ENCODE measurements around the gene KCNA2.

The KCNA2 gene

GRCh38 chr1:110628323-110629105, 22.4 kb upstream of the KCNA2 start:
- DNase-seq: no peak

- DNase-seq: no peak
These were observed 21.6 kb upstream of the KCNA2 start for GRCh38 chr1:110627764-110628163.

DNA sequence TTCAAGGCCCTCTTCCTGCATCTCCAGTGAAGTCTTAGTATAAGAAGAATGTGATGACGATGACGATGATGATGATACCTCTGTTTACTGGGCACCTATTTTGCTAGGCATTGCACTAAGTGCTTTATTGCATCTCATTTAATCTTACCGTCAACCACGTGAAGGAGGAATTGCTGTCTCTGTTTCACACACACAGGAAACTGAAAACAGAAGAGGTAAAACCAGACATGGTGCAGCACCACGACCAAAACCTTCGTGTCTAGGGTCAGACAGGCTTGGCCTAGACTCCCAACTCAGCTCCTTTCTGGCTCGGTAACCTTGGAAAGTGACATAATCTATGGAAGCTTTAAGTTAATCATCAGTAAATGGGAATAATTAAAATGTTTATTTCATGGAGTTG, 20.7 kb upstream of the KCNA2 start:
- DNase-seq: peak in 1 of 5 experiments; percentile 62

DNA sequence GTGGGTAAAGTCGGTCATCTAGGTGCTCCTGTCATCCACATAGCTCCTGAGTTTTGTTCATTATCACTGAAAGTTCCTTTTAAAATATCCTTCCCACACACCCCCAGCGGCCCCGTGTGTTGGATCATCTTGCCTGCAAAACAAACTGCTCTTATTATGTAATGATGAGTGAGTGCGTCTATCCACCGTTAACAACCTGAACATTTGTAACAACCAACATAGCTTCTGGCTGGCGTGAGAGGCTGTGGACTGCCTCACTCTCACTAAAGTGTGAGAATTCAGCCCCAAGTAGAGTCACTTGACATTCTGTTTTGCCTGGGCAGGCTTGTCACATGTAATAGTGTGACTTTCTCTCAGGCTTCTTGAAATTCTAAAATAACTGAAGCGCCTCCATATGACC, 14.5 kb upstream of the KCNA2 start:
- no peak for DNase-seq

GRCh38 chr1:110620250-110620615, 14.1 kb upstream of the KCNA2 start:
- peak in 1 of 5 experiments; percentile 45 for DNase-seq

GRCh38 chr1:110619412-110620249, 13.5 kb upstream of the KCNA2 start:
- DNase-seq: peak; percentile 81 to 88 (median 84)

DNA sequence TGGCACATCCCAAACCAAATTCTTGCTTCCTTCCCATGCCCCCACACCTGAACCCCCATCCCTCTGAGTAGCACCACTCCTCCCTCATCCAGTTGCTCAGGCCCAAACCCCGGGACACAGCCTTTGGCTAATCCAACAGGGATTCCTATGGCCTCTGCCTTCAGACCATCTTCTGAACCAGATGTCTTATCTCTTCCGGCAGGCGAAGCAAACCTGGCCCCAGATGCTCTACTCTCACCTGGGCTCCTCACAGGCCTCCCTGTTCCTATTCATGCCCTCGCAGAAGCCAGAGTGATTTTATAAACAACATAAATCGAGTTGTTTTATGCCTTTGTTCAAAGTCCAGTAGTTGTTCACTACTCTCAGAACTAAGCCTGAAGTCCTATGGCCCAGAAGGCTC, 12.5 kb upstream of the KCNA2 start:
- DNase-seq: no peak

GRCh38 chr1:110617589-110617988, 11.4 kb upstream of the KCNA2 start:
- no peak for DNase-seq

GRCh38 chr1:110617116-110617515, 11.0 kb upstream of the KCNA2 start:
- DNase-seq: no peak

GRCh38 chr1:110616587-110616986, 10.4 kb upstream of the KCNA2 start:
- DNase-seq: no peak

DNA sequence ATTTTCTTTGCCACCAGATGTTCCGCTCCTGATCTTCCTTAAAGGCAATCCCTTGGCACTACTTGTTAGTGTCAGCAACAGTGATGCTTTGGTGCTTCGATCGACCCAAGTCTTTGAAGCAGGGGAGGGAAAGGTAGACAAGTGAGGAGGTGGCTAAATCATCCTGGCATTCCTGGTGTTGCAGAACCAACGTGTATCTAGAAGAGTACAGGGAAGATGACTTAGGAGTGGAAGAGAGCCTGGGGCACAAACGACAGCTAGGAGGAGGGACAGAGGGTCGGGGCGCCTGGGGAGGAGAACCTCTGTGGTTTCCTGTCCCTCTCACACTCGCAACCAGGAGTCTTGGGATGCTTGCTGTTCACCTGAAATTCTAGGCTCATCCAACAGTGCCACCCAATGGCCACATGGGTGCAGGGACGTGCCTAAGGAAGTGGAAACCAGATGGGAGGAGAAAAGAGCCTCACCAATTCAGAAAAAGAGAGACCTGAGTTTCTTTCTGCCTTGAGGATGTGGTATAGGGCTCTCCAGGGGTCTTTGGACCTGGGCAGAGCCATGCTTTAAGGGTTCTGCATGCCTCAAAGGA, 9.5 kb upstream of the KCNA2 start:
- peak in 3 of 5 experiments; percentile 19 to 67 (median 26) for DNase-seq

GRCh38 chr1:110612060-110612745, 6.0 kb upstream of the KCNA2 start:
- DNase-seq: no peak

- no peak for DNase-seq
These were observed 4.6 kb upstream of the KCNA2 start for GRCh38 chr1:110610696-110611286.

DNA sequence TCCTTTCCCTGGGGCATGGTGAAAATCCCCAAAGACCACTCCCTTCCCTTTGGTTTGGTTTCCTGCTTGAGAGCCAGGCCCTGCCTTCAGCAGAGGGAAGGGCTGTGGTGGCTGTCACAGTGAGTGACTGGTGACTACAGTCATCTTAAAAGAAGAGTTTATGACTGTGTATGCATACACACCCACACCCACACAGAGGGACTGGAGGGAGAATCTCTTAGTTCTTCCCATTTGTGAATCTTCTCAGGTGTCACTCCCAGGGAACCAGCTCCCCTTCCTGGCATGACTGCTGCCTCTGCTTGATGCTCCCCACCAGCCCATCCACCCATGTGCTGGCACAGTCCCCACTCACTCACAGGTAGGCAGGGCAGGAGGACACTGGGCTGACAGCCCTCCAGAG, 3.9 kb upstream of the KCNA2 start:
- no peak for DNase-seq

GRCh38 chr1:110608247-110608646, 2.1 kb upstream of the KCNA2 start:
- DNase-seq: no peak

DNA sequence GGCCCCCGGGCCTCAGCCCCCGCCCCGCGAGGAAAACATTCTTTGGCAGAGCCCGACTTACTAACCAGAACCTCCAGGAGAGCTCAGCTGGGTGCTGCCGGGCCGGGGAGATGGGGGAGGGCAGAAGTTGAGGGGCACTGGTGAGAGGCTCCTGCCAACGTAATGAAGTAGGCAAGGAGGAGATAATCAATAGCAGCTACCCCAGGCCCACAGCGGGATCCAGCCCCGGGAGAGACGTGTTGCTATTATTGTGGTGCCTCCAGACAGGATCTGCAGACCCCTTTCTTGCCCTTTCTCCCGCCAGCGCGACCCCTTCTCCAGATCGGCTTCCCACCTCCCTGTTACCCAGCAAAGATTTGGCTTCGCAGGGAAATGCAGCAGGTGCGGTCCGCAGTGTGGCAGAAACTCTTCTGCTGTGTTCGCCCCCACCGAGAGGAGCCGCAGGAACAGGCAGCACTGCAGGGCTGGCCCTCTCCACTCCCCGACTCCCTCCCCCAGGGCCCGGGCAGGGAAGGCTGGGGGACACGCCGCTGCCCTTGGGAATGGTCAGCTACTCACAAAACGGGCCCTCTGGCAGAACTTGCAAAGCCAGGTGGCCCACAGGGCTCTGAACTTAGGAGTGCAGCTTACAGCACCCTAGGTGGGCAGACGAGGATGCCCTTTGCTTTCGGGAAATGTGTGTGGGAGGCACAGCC, 1.5 kb upstream of the KCNA2 start:
- no peak for DNase-seq

DNA sequence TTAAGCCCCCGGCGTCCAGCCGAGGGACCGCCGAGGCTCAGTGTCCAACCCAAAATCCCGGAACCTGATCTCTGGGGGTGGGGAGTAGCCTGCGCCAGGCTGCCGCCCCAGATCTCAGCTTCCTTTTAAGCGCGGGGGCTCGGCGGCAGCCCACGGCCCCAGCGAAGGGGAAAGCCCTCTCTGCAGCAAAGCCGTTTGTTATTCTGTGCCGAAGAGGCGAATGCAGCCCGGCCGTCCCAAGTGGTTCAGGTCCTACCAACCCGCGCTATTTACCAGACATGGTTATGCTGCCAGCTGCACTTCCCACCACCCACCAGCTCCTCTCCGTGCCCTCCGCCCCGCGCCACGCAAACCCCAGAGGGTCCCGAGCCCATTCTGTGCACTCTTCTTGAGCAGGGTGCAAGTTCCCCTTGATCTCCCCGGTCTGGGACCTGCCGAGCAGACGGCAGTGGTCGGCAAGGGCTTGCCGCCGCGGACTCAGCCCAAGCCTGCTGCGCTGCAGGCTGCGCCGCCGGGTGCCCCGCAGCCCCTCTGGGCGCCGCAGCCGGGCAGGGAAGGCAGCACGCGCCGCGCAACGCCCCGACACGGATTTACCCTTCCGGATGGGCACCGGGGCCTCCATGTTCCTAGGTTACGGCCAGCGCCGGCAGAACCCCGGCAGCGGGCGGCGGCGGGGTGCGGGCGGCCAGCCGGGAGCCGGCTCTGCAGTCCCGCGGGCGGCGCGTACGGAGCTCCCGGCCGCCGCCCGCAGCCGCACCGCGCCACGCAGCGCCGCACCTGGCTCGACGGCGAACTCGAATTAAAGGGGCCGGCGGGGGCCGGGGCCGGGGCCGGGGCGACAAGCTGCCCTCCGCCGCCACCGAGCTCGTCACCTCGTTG, 738 bp upstream of the KCNA2 start:
- peak in 1 of 5 experiments; percentile 31 for DNase-seq

- DNase-seq: no peak
These were observed 712 bp downstream of the KCNA2 start for GRCh38 chr1:110605446-110605845.

DNA sequence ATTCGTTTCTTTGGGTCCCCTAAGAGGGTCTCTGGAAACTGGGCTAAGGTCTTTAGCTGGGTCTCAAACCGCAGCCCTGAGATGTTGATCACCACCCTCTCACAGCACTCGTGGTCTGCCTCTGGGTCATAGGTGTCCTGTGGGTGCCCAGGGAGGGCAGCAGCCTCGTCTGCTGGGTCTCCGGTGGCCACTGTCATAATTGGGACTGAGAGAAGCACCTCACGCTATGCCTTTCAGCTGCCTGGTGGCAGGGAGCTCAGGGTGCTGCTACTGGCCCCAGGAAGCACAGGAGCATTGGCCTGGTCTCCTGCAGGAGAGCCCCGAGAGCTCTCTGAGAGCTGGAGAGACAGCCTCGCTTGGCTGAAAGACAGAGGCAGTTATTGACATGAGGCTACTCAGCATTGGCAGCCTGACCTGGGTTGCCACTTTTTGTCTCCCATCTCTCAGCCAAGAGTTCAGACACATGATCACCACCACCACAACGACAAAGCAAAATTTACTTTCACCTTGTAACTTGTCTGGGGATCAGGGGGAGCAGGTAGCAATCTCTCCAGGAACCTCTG, 1.5 kb downstream of the KCNA2 start:
- DNase-seq: no peak

GRCh38 chr1:110603058-110603457, 3.1 kb downstream of the KCNA2 start:
- DNase-seq: no peak

DNA sequence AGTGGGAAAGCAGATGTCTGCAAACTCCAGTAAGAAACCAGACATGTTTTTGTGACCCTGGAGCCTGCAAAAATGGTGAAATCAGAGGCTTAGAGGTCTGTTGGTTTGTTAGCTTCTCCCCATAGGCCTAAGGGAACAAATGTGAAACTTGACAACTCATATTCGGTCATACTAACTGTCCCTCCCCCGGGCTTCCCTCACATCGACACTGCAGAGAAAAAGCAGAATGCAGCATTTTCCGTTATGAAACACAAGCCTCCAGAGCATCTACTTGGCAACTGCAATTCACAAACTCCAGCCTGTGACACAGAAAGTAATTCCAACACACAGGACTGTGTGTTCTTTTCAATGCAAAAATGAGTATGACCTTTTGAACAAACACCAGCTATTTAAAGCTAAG, 3.7 kb downstream of the KCNA2 start:
- no peak for DNase-seq

Data from T-helper 2 cell (primary cell).